Measurements from ENCODE around the gene KICS2.
"Not testable (repeated sequence)": the region's sequence is repeated elsewhere in the genome, so short reads cannot be mapped to it uniquely, and the experiment has no call there.

KICS2 gene

GRCh38 chr12:64212119-64212746 is 9.9 kb downstream of the KICS2 start:
- DNase-seq: no peak

DNA sequence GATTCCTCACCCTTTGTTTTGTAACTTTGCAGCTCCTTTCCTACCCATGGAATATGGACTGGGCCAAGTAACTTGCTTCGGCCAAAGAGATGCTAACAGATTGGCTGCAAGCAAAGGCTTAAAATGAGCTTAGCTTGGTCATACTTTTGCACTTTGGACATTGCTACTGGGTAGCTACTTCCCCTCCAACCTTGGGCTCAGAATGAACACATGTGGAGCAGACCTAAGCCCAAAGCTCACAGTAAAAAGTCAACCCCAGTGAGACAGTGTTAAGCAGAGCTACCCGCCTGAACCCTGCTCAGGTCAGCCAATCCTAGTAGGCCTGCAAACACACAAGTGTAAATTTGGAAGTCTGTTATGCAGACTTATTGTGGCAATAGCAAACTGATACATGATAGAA is 14.6 kb downstream of the KICS2 start:
- DNase-seq: no peak

- no peak for DNase-seq
Measured at GRCh38 chr12:64205542-64205941, 16.6 kb downstream of the KICS2 start.

DNA sequence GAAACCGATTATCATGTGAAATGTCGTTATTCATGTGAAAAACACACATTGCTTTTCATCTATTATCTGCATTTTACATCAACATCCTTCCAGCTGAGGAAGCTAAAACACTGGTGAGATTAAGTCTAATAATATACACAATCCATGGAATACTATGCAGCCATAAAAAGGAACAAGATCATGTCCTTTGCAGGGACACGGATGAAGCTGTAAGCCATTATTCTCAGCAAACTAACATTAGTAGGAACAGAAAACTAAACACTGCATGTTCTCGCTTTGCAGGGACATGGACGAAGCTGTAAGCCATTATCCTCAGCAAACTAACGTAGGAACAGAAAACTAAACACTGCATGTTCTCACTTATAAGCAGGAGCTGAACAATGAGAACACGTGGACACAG is 18.3 kb downstream of the KICS2 start:
- no peak for DNase-seq

- no peak for DNase-seq
Measured at GRCh38 chr12:64203036-64203435, 19.1 kb downstream of the KICS2 start.

DNA sequence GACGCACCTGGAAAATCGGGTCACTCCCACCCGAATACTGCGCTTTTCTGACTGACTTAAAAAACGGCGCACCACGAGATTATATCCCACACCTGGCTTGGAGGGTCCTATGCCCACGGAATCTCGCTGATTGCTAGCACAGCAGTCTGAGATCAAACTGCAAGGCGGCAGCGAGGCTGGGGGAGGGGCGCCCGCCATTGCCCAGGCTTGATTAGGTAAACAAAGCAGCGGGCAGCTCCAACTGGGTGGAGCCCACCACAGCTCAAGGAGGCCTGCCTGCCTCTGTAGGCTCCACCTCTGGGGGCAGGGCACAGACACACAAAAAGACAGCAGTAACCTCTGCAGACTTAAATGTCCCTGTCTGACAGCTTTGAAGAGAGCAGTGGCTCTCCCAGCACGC is 26.3 kb downstream of the KICS2 start:
- not testable (repeated sequence) for DNase-seq

DNA sequence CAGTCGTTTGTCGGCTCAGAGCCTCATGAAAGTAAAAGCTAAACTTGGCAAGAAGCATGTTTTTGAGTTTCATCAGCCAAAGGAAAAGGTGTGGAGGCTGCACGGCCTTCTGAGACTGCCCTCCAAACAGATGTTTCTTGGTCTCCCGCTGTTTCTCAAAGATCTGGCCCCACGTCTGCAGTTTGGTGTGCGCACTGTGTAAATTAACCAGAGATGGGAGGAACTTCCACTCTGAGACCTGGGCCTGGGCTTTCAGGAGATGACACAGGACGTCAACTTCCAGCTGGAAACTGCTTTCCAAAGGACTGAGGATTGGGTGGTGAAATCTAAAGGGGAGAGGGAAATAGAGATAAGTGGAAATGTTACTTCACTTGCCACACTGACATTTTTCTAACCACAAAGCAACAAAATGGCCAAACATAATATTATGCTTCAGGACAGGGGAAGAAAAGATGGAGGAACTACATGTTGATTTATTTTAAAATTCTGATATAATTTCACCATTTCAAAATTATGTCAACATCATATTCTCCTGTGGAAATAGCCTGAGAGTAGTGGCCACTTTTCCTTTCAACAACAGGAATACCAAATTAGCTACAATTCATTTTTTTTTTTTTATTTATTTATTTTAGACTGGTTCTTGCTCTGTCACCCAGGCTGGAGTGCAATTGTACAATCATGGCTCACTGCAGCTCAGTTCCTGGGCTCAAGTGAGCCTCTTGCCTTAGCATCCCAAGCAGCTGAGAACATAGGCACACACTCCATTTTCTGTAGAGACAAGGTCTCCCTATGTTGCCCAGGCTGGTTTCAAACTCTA is 27.6 kb downstream of the KICS2 start:
- no peak for DNase-seq

GRCh38 chr12:64193931-64194330 is 28.2 kb downstream of the KICS2 start:
- no peak for DNase-seq

DNA sequence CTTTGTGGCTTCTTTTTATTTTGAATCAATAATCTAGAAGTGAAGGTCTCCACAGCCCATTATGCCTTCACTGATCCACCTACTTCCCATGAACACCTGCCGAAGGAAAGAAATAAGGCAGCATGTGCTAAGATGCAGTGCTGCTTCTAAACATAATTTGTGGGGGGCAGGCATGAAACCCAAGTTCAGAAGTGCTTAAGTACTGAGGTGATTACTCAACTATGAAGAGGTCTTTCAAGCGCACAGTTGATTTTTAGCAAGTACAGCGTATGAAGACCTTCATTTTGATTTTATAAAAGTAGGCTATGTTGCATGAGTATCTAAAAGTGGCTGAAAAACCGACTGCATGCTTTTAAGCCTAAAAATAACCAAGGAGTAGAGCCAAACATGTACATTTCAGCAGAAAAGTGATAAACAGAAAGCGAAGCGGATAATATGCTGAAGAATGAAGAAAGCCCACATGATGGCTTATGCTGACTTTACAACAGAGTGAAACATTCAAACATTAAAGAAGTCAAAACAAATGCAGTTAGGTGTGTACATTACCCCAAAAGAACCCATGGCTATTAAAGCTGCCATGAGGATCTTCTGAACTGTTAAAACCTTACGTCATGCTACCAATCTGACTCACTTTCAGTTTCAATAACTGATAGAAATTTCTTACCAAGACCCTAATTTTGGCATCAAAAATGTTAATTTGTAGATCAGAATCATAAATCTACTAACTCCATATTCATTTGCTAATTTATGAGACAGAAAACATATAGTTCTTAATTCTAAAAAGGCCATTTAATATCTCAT is 29.3 kb downstream of the KICS2 start:
- DNase-seq: no peak

GRCh38 chr12:64190140-64190539 is 32.0 kb downstream of the KICS2 start:
- DNase-seq: no peak

- no peak for DNase-seq
Measured at GRCh38 chr12:64189530-64189929, 32.6 kb downstream of the KICS2 start.

- DNase-seq: no peak
Measured at GRCh38 chr12:64187794-64188193, 34.3 kb downstream of the KICS2 start.

DNA sequence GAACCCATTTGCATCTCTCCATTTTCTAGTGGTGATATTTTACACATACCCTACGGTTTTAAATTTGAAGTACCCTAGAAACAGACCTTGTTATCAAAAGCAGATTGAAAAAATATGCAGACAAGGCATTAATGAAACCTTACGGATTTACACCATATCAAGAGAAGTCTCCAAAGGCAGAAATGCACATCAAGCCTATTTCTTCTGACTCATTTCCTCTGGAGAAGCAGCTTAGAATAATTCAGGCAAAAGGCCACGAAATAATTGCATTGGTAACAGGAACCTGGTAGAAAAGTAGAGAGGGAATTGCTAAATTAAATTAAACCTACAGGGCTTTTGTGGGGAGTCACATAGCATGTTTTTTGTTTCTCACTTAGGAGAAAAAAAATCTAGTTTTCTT is 34.7 kb downstream of the KICS2 start:
- DNase-seq: no peak

DNA sequence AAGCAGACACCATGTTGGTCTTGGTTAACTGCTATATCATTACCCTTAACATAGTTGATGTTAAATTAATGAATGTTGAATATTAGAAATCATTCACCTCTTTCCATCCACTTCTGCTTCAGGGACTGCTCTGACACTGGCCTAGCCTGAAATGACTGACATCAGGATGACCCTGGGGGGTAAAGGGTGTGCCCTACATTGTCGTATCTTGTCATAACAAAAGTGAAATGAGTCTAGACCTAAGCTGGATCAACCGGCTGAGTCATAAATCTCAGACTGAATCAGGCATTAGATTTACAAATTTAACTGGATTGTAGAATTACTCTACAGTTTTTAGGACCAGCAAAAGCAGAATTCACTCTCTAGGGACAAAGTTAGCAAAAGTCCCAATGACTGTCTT is 35.3 kb downstream of the KICS2 start:
- DNase-seq: no peak

DNA sequence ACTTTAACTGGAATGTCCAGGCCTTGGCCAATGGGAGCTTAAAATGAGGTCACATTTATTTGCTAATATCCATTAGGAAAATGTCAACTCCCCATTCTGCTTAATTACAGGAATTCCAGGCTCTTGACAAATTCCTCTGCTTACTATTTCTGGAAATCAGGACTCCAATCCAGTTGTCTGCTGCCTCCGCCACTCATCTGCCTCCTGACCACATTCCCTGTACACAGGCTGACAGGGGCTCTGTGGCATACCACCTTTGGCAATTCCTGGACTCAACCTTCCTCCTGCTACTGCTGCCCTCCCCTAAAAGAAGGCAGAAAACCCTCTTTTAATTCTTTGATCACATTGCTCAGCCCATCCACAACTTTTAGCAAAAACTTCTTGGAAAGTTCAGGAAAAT is 37.9 kb downstream of the KICS2 start:
- DNase-seq: no peak

DNA sequence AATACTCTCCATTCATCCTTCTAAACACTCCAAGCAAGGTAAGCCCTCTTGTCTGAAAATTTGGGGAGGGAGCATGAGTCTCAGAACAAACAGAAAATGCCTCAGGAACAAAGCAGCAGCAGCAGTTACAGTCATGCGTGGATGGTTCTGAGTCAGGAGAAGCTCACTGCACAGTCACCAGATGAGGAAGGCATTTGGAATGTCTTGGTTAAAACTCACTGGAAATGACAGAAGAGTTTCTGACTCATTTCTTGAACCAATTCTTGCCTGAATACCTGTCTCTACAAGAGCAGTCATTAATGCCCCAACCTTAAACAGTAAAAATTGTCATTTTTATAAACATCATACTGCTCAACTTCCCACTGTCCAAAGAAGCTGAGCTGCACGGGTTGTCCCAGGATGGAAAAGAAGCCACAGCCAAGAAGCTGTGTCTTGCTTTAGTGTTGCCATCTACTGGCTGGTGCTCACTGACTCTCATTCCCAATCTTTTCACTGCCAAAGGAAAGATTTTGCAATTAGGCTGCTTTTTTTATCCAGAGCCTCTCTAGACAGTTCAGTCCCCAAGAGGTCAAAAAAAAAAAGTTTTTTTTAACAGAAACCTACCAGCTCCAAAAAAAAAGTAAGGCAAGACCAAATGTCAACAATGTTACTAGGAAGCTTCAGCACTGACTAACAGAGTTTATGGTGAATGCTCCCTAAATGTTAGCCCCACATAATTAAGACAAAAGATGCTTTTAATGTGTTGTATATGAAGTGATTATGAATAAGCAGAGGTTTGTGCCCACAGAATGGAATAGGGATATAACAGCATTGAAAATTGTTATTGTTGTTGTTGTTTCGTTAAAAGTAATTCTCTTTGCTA is 40.4 kb downstream of the KICS2 start:
- no peak for DNase-seq

DNA sequence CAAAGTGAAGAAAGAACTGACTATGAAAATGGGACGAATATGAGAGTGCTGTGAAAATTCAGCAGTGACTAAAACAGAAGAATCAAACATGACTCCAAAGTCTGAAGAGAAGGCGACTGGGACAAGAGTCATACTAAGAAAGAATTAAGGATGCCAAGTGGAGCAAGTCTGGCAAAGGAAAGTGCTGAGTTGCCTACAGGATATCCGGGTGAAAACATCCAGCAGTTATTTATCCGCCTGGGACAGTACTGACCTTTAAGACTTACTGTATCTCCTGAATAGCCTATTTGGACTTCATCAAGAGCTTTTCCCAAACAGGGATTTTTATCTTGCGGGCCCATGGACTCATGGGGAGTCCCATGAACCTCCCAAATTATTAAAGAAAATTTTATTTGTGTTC is 41.1 kb downstream of the KICS2 start:
- no peak for DNase-seq

DNA sequence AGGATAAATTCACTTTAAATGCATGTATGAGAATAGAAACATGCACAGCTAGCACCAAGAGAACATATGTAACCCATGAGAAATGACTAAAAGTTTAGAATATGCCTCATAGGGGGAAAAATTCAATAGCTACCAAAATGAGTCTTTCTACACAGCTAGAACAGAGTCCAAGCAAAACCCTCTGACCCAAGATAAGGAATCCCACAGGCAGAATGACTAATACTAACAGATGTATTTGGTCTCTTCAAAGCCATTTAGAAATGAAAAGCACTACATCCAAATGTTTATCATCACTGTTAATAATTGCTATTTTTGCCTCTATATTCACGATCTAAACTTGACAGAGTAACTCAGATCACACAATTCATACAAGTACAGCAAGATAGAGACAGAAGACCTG is 44.0 kb downstream of the KICS2 start:
- no peak for DNase-seq

DNA sequence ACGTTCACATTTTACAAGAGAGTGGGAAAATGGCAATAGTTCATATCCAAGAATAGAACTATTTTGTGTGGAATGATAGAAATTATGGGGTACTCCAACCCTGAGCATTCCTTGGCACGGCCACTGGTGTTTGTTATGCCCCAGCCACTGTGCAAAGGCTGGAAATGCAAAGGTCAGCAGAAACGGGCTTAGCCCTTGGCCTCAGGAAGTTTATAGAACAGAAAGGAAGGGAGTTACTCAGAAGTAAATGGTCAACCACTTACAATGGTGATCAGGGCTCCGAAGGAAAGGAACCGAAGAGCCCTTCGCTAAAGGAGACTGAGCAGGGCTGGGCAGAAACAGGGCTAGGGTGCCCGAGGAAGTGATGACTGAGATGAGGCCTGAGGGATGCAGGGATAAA is 45.1 kb downstream of the KICS2 start:
- DNase-seq: no peak

GRCh38 chr12:64175254-64175945 is 46.7 kb downstream of the KICS2 start:
- DNase-seq: no peak

DNA sequence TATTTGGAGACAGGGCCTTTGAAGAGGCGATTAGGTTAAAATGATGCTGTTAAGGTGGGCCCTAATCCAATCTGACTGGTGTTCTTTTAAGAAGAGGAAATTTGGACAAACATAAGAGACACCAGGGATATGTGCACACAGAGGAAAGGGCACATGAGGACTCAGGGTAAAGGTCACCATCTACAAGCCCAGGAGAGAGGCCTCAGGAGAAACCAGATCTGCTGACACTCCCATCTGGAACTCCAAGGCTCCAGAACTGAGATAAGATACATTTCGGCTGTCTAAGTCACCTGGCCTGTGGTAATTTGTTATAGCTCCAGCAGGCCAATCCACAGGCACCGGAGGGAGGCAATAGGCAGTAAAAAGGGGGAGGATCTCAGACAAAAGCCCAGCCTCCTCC is 48.6 kb downstream of the KICS2 start:
- no peak for DNase-seq
